Neural progenitor cell (in vitro differentiated cells): ENCODE measurements around the gene RNF222.
"Not testable (repeated sequence)": the region's sequence is repeated elsewhere in the genome, so short reads cannot be mapped to it uniquely, and the experiment has no call there.

Source experiments
- EZH2 ChIP-seq: fragments of 200-600 bp; sonication (generic); IDR thresholded peaks from 2 replicates; pipeline ENCODE4 v1.6.1; 2017; ENCODE audit warnings: antibody characterized with exemption, mild to moderate bottlenecking, moderate library complexity
- TF ChIP-seq, protein P1 (sequence below): fragments of 200-600 bp; sonication (generic); IDR thresholded peaks from 2 replicates; pipeline ENCODE4 v1.5.1; 2017; ENCODE audit warnings: antibody characterized with exemption, mild to moderate bottlenecking

DNA sequence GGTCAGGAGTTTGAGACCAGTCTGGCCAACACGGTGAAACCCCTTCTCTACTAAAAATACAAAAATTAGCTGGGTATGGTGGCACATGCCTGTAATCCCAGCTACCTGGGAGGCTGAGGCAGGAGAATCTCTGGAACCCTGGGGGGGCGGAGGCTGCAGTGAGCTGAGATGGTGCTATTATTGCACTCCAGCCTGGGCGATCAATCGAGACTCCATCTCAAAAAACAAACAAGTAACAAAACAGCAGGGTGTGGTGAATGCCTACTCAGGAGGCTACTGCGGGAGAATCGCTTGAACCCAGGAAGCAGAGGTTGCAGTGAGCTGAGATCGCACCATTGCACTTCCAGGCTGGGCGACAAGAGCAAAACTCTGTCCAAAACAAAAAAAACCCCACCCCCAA, 19.5 kb downstream of the RNF222 start:
- TF ChIP-seq, protein P1, sequence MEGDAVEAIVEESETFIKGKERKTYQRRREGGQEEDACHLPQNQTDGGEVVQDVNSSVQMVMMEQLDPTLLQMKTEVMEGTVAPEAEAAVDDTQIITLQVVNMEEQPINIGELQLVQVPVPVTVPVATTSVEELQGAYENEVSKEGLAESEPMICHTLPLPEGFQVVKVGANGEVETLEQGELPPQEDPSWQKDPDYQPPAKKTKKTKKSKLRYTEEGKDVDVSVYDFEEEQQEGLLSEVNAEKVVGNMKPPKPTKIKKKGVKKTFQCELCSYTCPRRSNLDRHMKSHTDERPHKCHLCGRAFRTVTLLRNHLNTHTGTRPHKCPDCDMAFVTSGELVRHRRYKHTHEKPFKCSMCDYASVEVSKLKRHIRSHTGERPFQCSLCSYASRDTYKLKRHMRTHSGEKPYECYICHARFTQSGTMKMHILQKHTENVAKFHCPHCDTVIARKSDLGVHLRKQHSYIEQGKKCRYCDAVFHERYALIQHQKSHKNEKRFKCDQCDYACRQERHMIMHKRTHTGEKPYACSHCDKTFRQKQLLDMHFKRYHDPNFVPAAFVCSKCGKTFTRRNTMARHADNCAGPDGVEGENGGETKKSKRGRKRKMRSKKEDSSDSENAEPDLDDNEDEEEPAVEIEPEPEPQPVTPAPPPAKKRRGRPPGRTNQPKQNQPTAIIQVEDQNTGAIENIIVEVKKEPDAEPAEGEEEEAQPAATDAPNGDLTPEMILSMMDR, result not testable (repeated sequence)
- not testable (repeated sequence) for TF ChIP-seq EZH2
